Ishikawa (cell line): ENCODE data around the gene LSAMP.

Source experiments
- CEBPB ChIP-seq: IDR thresholded peaks from 2 replicates; pipeline ENCODE4 v1.6.1; 2012
- CREB1 ChIP-seq: IDR thresholded peaks from 2 replicates; pipeline ENCODE4 v1.6.1; 2012; ENCODE audit warnings: low read depth
- EGR1 ChIP-seq: IDR thresholded peaks from 2 replicates; pipeline ENCODE4 v1.6.1; 2012
- EP300 ChIP-seq: IDR thresholded peaks from 2 replicates; pipeline ENCODE4 v1.6.1; 2012; ENCODE audit warnings: borderline replicate concordance
- FOXM1 ChIP-seq: IDR thresholded peaks from 2 replicates; pipeline ENCODE4 v1.6.1; 2012; ENCODE audit warnings: low read depth, borderline replicate concordance
- MAX ChIP-seq: IDR thresholded peaks from 2 replicates; pipeline ENCODE4 v1.6.1; 2012
- NFIC ChIP-seq: IDR thresholded peaks from 2 replicates; pipeline ENCODE4 v1.6.1; 2012
- RAD21 ChIP-seq: IDR thresholded peaks from 2 replicates; pipeline ENCODE4 v1.6.1; 2012; ENCODE audit warnings: low read depth
- REST ChIP-seq: IDR thresholded peaks from 2 replicates; pipeline ENCODE4 v1.6.1; 2012; ENCODE audit warnings: low read depth, mild to moderate bottlenecking
- TAF1 ChIP-seq: IDR thresholded peaks from 2 replicates; pipeline ENCODE4 v1.6.1; 2012; ENCODE audit warnings: low read depth, mild to moderate bottlenecking
- TCF12 ChIP-seq: IDR thresholded peaks from 2 replicates; pipeline ENCODE4 v1.6.1; 2012; ENCODE audit warnings: low read depth
- TEAD4 ChIP-seq: IDR thresholded peaks from 2 replicates; pipeline ENCODE4 v1.6.1; 2012
- USF1 ChIP-seq: IDR thresholded peaks from 2 replicates; pipeline ENCODE4 v1.6.1; 2012
- YY1 ChIP-seq: IDR thresholded peaks from 2 replicates; pipeline ENCODE4 v1.6.1; 2012; ENCODE audit warnings: low read depth
- ZBTB7A ChIP-seq: IDR thresholded peaks from 2 replicates; pipeline ENCODE4 v1.6.1; 2012; ENCODE audit warnings: low read depth

Gene LSAMP

GRCh38 chr3:116097226-116097625 is 348.1 kb downstream of the LSAMP start:
- TF ChIP-seq YY1 (no peak), TAF1 (no peak), FOXM1 (no peak), MAX (no peak), CEBPB (no peak), ZBTB7A (no peak), RAD21 (no peak), CREB1 (no peak), NFIC (no peak)

GRCh38 chr3:116096631-116097030 is 348.7 kb downstream of the LSAMP start:
- TF ChIP-seq TEAD4: no peak
- no peak for TF ChIP-seq USF1
- TF ChIP-seq FOXM1: no peak
- no peak for TF ChIP-seq MAX
- no peak for TF ChIP-seq TAF1
- TF ChIP-seq EGR1: no peak
- TF ChIP-seq EP300: no peak
- TF ChIP-seq ZBTB7A: no peak
- TF ChIP-seq TCF12: no peak
- no peak for TF ChIP-seq CREB1
- no peak for TF ChIP-seq RAD21
- TF ChIP-seq YY1: no peak
- no peak for TF ChIP-seq NFIC
- TF ChIP-seq CEBPB: no peak
- no peak for TF ChIP-seq REST

GRCh38 chr3:116093374-116093773 is 351.9 kb downstream of the LSAMP start:
- TF ChIP-seq ZBTB7A (no peak), MAX (no peak), NFIC (no peak), EGR1 (no peak), FOXM1 (no peak), USF1 (no peak), TEAD4 (no peak), RAD21 (no peak), CEBPB (no peak), EP300 (no peak), TCF12 (no peak)

- TF ChIP-seq CEBPB: no peak
- TF ChIP-seq TEAD4: no peak
- TF ChIP-seq USF1: no peak
- TF ChIP-seq TAF1: no peak
- no peak for TF ChIP-seq REST
- no peak for TF ChIP-seq EGR1
- no peak for TF ChIP-seq FOXM1
- no peak for TF ChIP-seq YY1
These were observed 357.9 kb downstream of the LSAMP start for GRCh38 chr3:116087426-116087825.

- no peak for TF ChIP-seq TCF12
- TF ChIP-seq TEAD4: no peak
- TF ChIP-seq TAF1: no peak
- TF ChIP-seq MAX: no peak
- no peak for TF ChIP-seq CREB1
- TF ChIP-seq REST: no peak
- no peak for TF ChIP-seq ZBTB7A
- no peak for TF ChIP-seq YY1
- TF ChIP-seq CEBPB: no peak
- TF ChIP-seq EP300: no peak
- TF ChIP-seq EGR1: no peak
- TF ChIP-seq FOXM1: no peak
- no peak for TF ChIP-seq USF1
- no peak for TF ChIP-seq RAD21
- TF ChIP-seq NFIC: no peak
These were observed 360.1 kb downstream of the LSAMP start for GRCh38 chr3:116084999-116085791.
